Ascending aorta (tissue), 2 donors: Measurements from ENCODE around the gene SENP6. TPM values are rescaled to one million over a fixed set of nuclear protein-coding genes. Genes with fewer than 3 reads are reported as not detected.

Source experiments
- DNase-seq, 2 donors: peaks; one replicate each; pipeline ENCODE4 v3.0.0-alpha.2; 2019; ENCODE audit warnings: low spot score in 2 of 2
- H3K27ac ChIP-seq, 2 donors: fragments of 200-600 bp; sonication (generic); one replicate each; pipeline ENCODE4 v1.5.1; 2016 to 2017; ENCODE audit warnings: mild to moderate bottlenecking in 1 of 2
- H3K27me3 ChIP-seq: fragments of 200-600 bp; sonication (generic); one replicate; pipeline ENCODE4 v1.5.1; 2017
- H3K36me3 ChIP-seq, 2 donors: fragments of 200-600 bp; sonication (generic); one replicate each; pipeline ENCODE4 v1.5.1; 2016
- H3K4me1 ChIP-seq, 2 donors: fragments of 200-600 bp; sonication (generic); one replicate each; pipeline ENCODE4 v1.5.1; 2016 to 2017; ENCODE audit warnings: mild to moderate bottlenecking in 1 of 2
- H3K4me3 ChIP-seq, 2 donors: fragments of 200-600 bp; sonication (generic); one replicate each; pipeline ENCODE4 v1.5.1; 2016 to 2017; ENCODE audit warnings: mild to moderate bottlenecking in 1 of 2
- H3K9me3 ChIP-seq, 2 donors: fragments of 200-600 bp; sonication (generic); one replicate each; pipeline ENCODE4 v1.5.1; 2016
- intact Hi-C: fragments of 100-400 bp; cut with DNase I; formaldehyde crosslinking; loops from one replicate; pipeline ENCODE4 v1.15.1; 2023
- total RNA-seq: library from RNA; depleted of rRNA; stranded (reverse); fragments of >200 nt; gene quantifications from one replicate; pipeline ENCODE4 v1.1.0, GENCODE V29; 2016
- TF ChIP-seq, protein P1 (sequence below), 3 experiments: fragments of 200-600 bp in 2 of 3; fragments of 450-650 bp in 1 of 3; sonication (generic) in 2 of 3; IDR thresholded peaks; one replicate each; pipeline ENCODE4 v1.5.1; 2016 to 2019; ENCODE audit warnings: antibody characterized with exemption in 3 of 3, mild to moderate bottlenecking in 1 of 3, moderate library complexity in 1 of 3

SENP6 gene, protein sequence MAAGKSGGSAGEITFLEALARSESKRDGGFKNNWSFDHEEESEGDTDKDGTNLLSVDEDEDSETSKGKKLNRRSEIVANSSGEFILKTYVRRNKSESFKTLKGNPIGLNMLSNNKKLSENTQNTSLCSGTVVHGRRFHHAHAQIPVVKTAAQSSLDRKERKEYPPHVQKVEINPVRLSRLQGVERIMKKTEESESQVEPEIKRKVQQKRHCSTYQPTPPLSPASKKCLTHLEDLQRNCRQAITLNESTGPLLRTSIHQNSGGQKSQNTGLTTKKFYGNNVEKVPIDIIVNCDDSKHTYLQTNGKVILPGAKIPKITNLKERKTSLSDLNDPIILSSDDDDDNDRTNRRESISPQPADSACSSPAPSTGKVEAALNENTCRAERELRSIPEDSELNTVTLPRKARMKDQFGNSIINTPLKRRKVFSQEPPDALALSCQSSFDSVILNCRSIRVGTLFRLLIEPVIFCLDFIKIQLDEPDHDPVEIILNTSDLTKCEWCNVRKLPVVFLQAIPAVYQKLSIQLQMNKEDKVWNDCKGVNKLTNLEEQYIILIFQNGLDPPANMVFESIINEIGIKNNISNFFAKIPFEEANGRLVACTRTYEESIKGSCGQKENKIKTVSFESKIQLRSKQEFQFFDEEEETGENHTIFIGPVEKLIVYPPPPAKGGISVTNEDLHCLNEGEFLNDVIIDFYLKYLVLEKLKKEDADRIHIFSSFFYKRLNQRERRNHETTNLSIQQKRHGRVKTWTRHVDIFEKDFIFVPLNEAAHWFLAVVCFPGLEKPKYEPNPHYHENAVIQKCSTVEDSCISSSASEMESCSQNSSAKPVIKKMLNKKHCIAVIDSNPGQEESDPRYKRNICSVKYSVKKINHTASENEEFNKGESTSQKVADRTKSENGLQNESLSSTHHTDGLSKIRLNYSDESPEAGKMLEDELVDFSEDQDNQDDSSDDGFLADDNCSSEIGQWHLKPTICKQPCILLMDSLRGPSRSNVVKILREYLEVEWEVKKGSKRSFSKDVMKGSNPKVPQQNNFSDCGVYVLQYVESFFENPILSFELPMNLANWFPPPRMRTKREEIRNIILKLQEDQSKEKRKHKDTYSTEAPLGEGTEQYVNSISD
- total RNA-seq: 24.4 TPM

GRCh38 chr6:75601304-75602245 lies at the start of gene SENP6:
Gene SENP6, plus strand, starts transcription at chr6:75601880. Its CDS starts 645 bp downstream, at chr6:75602525.
- peaks cover 5 to 22% of the 10 kb centered on the region in 2 donors for H3K4me1 ChIP-seq
- no peaks in the 10 kb centered on the region for H3K36me3 ChIP-seq

DNA sequence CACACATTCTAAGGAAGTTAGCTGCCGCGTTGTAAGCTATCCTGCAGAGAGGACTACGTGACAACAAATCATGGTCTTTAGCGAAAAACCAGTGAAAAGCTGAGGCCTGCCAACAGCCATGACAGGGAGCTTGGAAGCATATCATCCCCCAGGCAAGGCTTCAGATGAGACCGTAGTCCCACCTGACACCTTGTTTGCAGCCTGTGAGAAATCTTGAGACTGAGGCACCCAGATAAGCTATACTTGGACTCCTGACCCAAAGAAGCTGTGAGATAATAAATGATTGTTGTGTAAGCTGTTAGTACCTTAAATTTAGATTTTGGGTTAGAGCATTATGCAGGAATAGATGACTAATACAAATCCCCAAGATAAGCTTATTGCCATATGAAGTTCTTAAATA lies 45.4 kb upstream of the SENP6 start:
- Histone ChIP-seq H3K4me3 (no peak overlapping the region), H3K27ac (no peak overlapping the region), H3K36me3 (no peaks in the 10 kb centered on the region), H3K9me3 (no peaks in the 10 kb centered on the region), H3K27me3 (no peaks in the 10 kb centered on the region), H3K4me1 (no peaks in the 10 kb centered on the region)
- intact Hi-C loops: no loop called here
- TF ChIP-seq, protein P1, sequence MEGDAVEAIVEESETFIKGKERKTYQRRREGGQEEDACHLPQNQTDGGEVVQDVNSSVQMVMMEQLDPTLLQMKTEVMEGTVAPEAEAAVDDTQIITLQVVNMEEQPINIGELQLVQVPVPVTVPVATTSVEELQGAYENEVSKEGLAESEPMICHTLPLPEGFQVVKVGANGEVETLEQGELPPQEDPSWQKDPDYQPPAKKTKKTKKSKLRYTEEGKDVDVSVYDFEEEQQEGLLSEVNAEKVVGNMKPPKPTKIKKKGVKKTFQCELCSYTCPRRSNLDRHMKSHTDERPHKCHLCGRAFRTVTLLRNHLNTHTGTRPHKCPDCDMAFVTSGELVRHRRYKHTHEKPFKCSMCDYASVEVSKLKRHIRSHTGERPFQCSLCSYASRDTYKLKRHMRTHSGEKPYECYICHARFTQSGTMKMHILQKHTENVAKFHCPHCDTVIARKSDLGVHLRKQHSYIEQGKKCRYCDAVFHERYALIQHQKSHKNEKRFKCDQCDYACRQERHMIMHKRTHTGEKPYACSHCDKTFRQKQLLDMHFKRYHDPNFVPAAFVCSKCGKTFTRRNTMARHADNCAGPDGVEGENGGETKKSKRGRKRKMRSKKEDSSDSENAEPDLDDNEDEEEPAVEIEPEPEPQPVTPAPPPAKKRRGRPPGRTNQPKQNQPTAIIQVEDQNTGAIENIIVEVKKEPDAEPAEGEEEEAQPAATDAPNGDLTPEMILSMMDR (IDR thresholded peaks at IDR 0.05): no peak
- no peak for DNase-seq

More at GRCh38 chr6:75601304-75602245, at the start of gene SENP6:
- H3K27ac ChIP-seq: peak within 1 kb of the TSS; percentile 98 to 99
- DNase-seq: peak; percentile 18 to 85
- no peaks in the 10 kb centered on the region for H3K9me3 ChIP-seq
- TF ChIP-seq, protein P1 (IDR thresholded peaks at IDR 0.05): no peak
- peak within 1 kb of the TSS; percentile 91 to 94 for H3K4me3 ChIP-seq
- intact Hi-C loops: loop anchor here (5.0 to 10.0 kb wide), 4 partner anchors 187 to 1947 kb away; partner anchors contain the start of genes SLC17A5 and TMEM30A
- H3K27me3 ChIP-seq: no peaks in the 10 kb centered on the region

DNA sequence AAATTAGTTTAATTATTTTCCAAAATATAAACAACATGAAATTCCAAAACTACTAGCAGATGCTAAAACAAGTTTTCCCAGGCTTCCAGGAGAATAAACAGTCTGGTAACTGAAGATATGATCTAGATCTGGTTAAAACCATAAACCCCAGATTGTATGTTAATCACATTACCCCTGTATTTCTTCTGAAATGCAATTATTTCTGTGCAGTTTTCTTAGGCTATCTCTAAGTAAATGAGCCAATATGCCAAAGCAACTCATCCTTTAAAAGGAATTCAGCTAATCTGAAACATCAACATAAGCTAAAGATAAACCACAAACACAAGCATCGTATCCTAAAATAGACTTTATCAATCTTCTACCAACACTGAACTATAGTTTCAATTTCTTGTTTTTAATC lies 44.6 kb upstream of the SENP6 start:
- H3K27ac ChIP-seq: no peak overlapping the region
- TF ChIP-seq, protein P1 (IDR thresholded peaks at IDR 0.05): no peak
- H3K4me1 ChIP-seq: no peaks in the 10 kb centered on the region
- intact Hi-C loops: no loop called here
- no peaks in the 10 kb centered on the region for H3K36me3 ChIP-seq
- no peak overlapping the region for H3K4me3 ChIP-seq
- H3K9me3 ChIP-seq: no peaks in the 10 kb centered on the region
- H3K27me3 ChIP-seq: no peaks in the 10 kb centered on the region
- no peak for DNase-seq

DNA sequence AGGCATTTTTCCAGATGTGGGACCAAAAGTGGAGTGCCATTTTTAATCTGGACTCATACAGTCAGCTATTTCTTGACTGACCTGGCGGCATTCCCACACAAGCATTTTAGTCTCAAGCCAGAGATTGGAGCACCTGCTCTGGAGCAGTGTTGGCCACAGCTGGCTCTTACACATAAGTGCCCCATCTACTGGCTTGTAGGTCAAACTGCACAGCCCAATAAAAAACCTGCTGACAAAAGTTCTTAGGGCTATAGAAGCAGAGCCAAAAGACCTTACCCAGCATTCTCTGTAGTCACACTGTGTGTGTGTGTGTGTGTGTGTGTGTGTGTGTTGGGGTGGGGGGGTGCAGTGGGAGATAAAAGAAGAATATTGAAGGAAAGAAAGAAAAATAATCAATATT lies 38.6 kb upstream of the SENP6 start:
- no peaks in the 10 kb centered on the region for H3K36me3 ChIP-seq
- no peaks in the 10 kb centered on the region for H3K27me3 ChIP-seq
- H3K27ac ChIP-seq: no peak overlapping the region
- no peak overlapping the region for H3K4me3 ChIP-seq
- TF ChIP-seq, protein P1 (IDR thresholded peaks at IDR 0.05): no peak
- peaks cover 0 to 4% of the 10 kb centered on the region in 2 donors for H3K9me3 ChIP-seq
- no peaks in the 10 kb centered on the region for H3K4me1 ChIP-seq
- no peak for DNase-seq
- intact Hi-C loops: no loop called here
